ENCODE measurements around the gene PRPS1. TPM values are rescaled to one million over a fixed set of nuclear protein-coding genes. Genes with fewer than 3 reads are reported as not detected.

Gene PRPS1
- total RNA-seq, 2 experiments from 2014 or later = 57.1 to 80.0 TPM

DNA sequence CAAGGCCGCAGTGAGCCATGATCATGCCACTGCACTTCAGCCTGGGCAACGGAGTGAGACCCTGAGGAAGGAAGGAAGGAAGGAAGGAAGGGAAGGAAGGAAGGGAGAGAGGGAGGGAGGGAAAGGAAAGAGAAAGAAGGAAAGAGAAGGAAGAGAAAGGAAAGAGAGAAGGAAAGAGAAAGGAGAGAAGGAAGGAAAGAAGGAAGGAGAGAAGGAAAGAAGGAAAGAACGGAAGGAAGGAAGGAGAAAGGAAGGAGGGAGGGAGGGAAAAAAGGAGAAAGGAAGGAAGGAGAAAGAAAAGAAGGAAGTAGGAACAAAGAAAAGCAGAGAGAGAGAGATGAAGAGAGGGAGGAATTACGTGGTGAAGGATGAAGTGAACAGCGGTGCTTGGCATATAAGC is 30.4 kb downstream of the PRPS1 start:
- H3K27ac ChIP-seq (ENCODE audit: low read depth, low read length, poor library complexity, severe bottlenecking) = no peak overlapping the region
- TF ChIP-seq, protein P1, sequence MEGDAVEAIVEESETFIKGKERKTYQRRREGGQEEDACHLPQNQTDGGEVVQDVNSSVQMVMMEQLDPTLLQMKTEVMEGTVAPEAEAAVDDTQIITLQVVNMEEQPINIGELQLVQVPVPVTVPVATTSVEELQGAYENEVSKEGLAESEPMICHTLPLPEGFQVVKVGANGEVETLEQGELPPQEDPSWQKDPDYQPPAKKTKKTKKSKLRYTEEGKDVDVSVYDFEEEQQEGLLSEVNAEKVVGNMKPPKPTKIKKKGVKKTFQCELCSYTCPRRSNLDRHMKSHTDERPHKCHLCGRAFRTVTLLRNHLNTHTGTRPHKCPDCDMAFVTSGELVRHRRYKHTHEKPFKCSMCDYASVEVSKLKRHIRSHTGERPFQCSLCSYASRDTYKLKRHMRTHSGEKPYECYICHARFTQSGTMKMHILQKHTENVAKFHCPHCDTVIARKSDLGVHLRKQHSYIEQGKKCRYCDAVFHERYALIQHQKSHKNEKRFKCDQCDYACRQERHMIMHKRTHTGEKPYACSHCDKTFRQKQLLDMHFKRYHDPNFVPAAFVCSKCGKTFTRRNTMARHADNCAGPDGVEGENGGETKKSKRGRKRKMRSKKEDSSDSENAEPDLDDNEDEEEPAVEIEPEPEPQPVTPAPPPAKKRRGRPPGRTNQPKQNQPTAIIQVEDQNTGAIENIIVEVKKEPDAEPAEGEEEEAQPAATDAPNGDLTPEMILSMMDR (conservative IDR thresholded peaks at IDR 0.05; ENCODE audit: low read length) = no peak
- TF ChIP-seq EZH2phosphoT487 (IDR thresholded peaks at IDR 0.05; ENCODE audit: borderline replicate concordance, low read depth, low read length) = no peak
- POLR2A ChIA-PET = interaction anchor here (1.5 kb wide), 1 partner anchor 30 kb away, joined by 5 read pairs; the partner anchor contains the start of gene PRPS1
- no peak overlapping the region for H3K4me3 ChIP-seq (ENCODE audit: low read depth, low read length, poor library complexity, severe bottlenecking)
- no peak overlapping the region for H3K4me2 ChIP-seq (ENCODE audit: low read length)
- H3K36me3 ChIP-seq (ENCODE audit: insufficient read depth, low read length) = no peaks in the 10 kb centered on the region
- peaks cover 7% of the 10 kb centered on the region for H3K4me1 ChIP-seq (ENCODE audit: insufficient read depth, low read length, poor library complexity, severe bottlenecking)
- DNase-seq (ENCODE audit: low spot score) = no peak
- no peaks in the 10 kb centered on the region for H4K20me1 ChIP-seq (ENCODE audit: insufficient read depth, low read length)
- CTCF ChIA-PET (ENCODE audit: unreplicated experiment) = interaction anchor here (0.6 kb wide), 1 partner anchor 18 kb away, joined by 3 read pairs; no protein-coding TSS in a partner anchor
- no TSS peak for BruUV-seq (replicated peaks)
- H3K9me3 ChIP-seq (ENCODE audit: low read length) = no peaks in the 10 kb centered on the region
- H2AFZ ChIP-seq (ENCODE audit: low read length) = no peak overlapping the region
- no peaks in the 10 kb centered on the region for H3K79me2 ChIP-seq (ENCODE audit: insufficient read depth, low read depth, low read length)
- no peaks in the 10 kb centered on the region for H3K9me2 ChIP-seq (ENCODE audit: insufficient read depth, low read length)
- intact Hi-C loops (cut with micrococcal nuclease; ENCODE audit: unreplicated experiment) = loop anchor here (1.0 to 10.0 kb wide), 5 partner anchors 59 to 664 kb away; partner anchors contain the start of gene NCBP2L

DNA sequence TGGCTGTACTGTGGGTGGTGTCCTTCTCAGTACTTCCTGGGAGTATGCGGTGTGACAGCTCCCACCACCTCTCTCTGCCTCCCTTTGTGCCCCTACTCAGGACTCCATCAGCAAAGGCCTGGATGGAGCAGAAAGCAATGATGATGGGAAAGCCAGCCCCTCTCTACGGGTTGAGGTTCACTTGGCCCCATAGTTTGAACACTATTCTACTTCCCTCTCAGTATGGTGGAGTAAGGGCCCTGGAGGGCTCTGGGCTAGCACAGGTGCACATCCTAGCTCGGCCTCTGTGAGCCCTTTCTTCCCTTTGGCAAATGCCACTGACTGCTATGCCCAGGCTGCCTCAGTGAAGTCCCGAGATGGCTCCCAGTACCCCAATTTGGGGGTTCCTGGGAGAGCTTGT is 31.0 kb downstream of the PRPS1 start:
- TF ChIP-seq EZH2phosphoT487 (IDR thresholded peaks at IDR 0.05; ENCODE audit: borderline replicate concordance, low read depth, low read length) = no peak
- TF ChIP-seq, protein P1 (conservative IDR thresholded peaks at IDR 0.05; ENCODE audit: low read length) = no peak
- Histone ChIP-seq H3K4me3 (ENCODE audit: low read depth, low read length, poor library complexity, severe bottlenecking) (no peak overlapping the region), H3K9me3 (ENCODE audit: low read length) (no peaks in the 10 kb centered on the region), H3K36me3 (ENCODE audit: insufficient read depth, low read length) (no peaks in the 10 kb centered on the region), H2AFZ (ENCODE audit: low read length) (no peak overlapping the region), H3K4me2 (ENCODE audit: low read length) (no peak overlapping the region), H4K20me1 (ENCODE audit: insufficient read depth, low read length) (no peaks in the 10 kb centered on the region), H3K9me2 (ENCODE audit: insufficient read depth, low read length) (no peaks in the 10 kb centered on the region), H3K79me2 (ENCODE audit: insufficient read depth, low read depth, low read length) (no peaks in the 10 kb centered on the region), H3K27ac (ENCODE audit: low read depth, low read length, poor library complexity, severe bottlenecking) (no peak overlapping the region), H3K4me1 (ENCODE audit: insufficient read depth, low read length, poor library complexity, severe bottlenecking) (peaks cover 7% of the 10 kb centered on the region)
- intact Hi-C loops (cut with micrococcal nuclease; ENCODE audit: unreplicated experiment) = loop anchor here (1.0 to 10.0 kb wide), 5 partner anchors 58 to 664 kb away; partner anchors contain the start of gene NCBP2L
- POLR2A ChIA-PET = no interaction called here
- DNase-seq (ENCODE audit: low spot score) = no peak
- BruUV-seq (replicated peaks) = no TSS peak
- CTCF ChIA-PET (ENCODE audit: unreplicated experiment) = interaction anchor here (0.9 kb wide), 1 partner anchor 13 kb away, joined by 6 read pairs; no protein-coding TSS in a partner anchor

DNA sequence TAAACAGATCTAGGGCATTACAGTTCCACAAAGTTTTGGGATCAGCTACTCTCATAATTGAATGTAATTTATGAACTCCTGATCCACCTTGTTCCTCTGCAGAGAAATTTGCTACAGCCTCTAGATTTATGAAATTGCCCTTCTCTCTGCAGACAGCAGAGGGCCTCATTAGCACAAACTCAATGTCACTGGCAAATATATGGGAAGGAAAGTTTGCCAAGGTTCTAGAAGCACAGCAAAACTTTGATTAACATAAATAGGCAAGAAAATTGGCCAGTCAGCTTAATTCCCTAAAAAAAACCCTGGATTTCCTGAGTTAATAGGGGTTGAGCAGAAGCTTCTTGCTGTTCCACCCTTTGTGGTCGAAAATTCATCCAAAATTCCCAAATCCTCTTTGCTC is 31.5 kb downstream of the PRPS1 start:
- no TSS peak for BruUV-seq (replicated peaks)
- H3K9me3 ChIP-seq (ENCODE audit: low read length) = no peaks in the 10 kb centered on the region
- no peak overlapping the region for H2AFZ ChIP-seq (ENCODE audit: low read length)
- H3K4me1 ChIP-seq (ENCODE audit: insufficient read depth, low read length, poor library complexity, severe bottlenecking) = peaks cover 3% of the 10 kb centered on the region
- TF ChIP-seq EZH2phosphoT487 (IDR thresholded peaks at IDR 0.05; ENCODE audit: borderline replicate concordance, low read depth, low read length) = no peak
- TF ChIP-seq, protein P1 (conservative IDR thresholded peaks at IDR 0.05; ENCODE audit: low read length) = peak; percentile 82
- peak; percentile 48 for DNase-seq (ENCODE audit: low spot score)
- no peaks in the 10 kb centered on the region for H3K79me2 ChIP-seq (ENCODE audit: insufficient read depth, low read depth, low read length)
- no peak overlapping the region for H3K4me2 ChIP-seq (ENCODE audit: low read length)
- intact Hi-C loops (cut with micrococcal nuclease; ENCODE audit: unreplicated experiment) = loop anchor here (1.0 to 10.0 kb wide), 6 partner anchors 58 to 765 kb away; partner anchors contain the start of gene NCBP2L
- no peak overlapping the region for H3K27ac ChIP-seq (ENCODE audit: low read depth, low read length, poor library complexity, severe bottlenecking)
- no peaks in the 10 kb centered on the region for H3K9me2 ChIP-seq (ENCODE audit: insufficient read depth, low read length)
- POLR2A ChIA-PET = interaction anchor here (0.6 kb wide), 1 partner anchor 118 kb away, joined by 3 read pairs; no protein-coding TSS in a partner anchor
- CTCF ChIA-PET (ENCODE audit: unreplicated experiment) = interaction anchor here (0.9 kb wide), 1 partner anchor 13 kb away, joined by 6 read pairs; no protein-coding TSS in a partner anchor
- H3K4me3 ChIP-seq (ENCODE audit: low read depth, low read length, poor library complexity, severe bottlenecking) = no peak overlapping the region
- no peaks in the 10 kb centered on the region for H3K36me3 ChIP-seq (ENCODE audit: insufficient read depth, low read length)
- H4K20me1 ChIP-seq (ENCODE audit: insufficient read depth, low read length) = no peaks in the 10 kb centered on the region
